Neural progenitor cell (in vitro differentiated cells): ENCODE data around the gene PLCD3.

ENCODE experiments used
- EZH2 ChIP-seq: fragments of 200-600 bp; sonication (generic); IDR thresholded peaks from 2 replicates; pipeline ENCODE4 v1.6.1; 2017; ENCODE audit warnings: antibody characterized with exemption, mild to moderate bottlenecking, moderate library complexity
- EZH2phosphoT487 ChIP-seq: fragments of 200-600 bp; sonication (generic); IDR thresholded peaks from 2 replicates; pipeline ENCODE4 v1.6.1; 2017; ENCODE audit warnings: antibody characterized with exemption
- TF ChIP-seq, protein P1 (sequence below): fragments of 200-600 bp; sonication (generic); IDR thresholded peaks from 2 replicates; pipeline ENCODE4 v1.5.1; 2017; ENCODE audit warnings: antibody characterized with exemption, mild to moderate bottlenecking

- TF ChIP-seq, protein P1, sequence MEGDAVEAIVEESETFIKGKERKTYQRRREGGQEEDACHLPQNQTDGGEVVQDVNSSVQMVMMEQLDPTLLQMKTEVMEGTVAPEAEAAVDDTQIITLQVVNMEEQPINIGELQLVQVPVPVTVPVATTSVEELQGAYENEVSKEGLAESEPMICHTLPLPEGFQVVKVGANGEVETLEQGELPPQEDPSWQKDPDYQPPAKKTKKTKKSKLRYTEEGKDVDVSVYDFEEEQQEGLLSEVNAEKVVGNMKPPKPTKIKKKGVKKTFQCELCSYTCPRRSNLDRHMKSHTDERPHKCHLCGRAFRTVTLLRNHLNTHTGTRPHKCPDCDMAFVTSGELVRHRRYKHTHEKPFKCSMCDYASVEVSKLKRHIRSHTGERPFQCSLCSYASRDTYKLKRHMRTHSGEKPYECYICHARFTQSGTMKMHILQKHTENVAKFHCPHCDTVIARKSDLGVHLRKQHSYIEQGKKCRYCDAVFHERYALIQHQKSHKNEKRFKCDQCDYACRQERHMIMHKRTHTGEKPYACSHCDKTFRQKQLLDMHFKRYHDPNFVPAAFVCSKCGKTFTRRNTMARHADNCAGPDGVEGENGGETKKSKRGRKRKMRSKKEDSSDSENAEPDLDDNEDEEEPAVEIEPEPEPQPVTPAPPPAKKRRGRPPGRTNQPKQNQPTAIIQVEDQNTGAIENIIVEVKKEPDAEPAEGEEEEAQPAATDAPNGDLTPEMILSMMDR, result peak; percentile 56
- TF ChIP-seq EZH2 (no peak), EZH2phosphoT487 (no peak)
These were observed 36.2 kb downstream of the PLCD3 start for GRCh38 chr17:45096141-45096540.
